ENCODE results near the gene S100A13.

The S100A13 gene

GRCh38 chr1:153626477-153626903 is 815 bp downstream of the S100A13 start:
- DNase-seq (ENCODE audit: low read depth): no peak

- DNase-seq (ENCODE audit: low read depth): no peak
These were observed 2.2 kb downstream of the S100A13 start for GRCh38 chr1:153624965-153625611.

- DNase-seq (ENCODE audit: low read depth): no peak
These were observed 4.2 kb downstream of the S100A13 start for GRCh38 chr1:153623101-153623500.

- no peak for DNase-seq (ENCODE audit: low read depth)
These were observed 8.1 kb downstream of the S100A13 start for GRCh38 chr1:153619171-153619570.

- DNase-seq (ENCODE audit: low read depth): no peak
These were observed 9.6 kb downstream of the S100A13 start for GRCh38 chr1:153617663-153618062.

GRCh38 chr1:153616917-153617311 is 10.4 kb downstream of the S100A13 start:
- no peak for DNase-seq (ENCODE audit: low read depth)

- DNase-seq (ENCODE audit: low read depth): no peak
These were observed 11.0 kb downstream of the S100A13 start, which contains the start of gene S100A14 for GRCh38 chr1:153616144-153616916. Gene S100A14, minus strand, starts transcription at chr1:153616325. Its CDS starts 467 bp downstream, at chr1:153615858.

- no peak for DNase-seq (ENCODE audit: low read depth)
These were observed 11.9 kb downstream of the S100A13 start for GRCh38 chr1:153615406-153615805.

GRCh38 chr1:153614906-153615305 is 12.4 kb downstream of the S100A13 start:
- DNase-seq (ENCODE audit: low read depth): no peak

GRCh38 chr1:153614189-153614900 is 13.0 kb downstream of the S100A13 start:
- no peak for DNase-seq (ENCODE audit: low read depth)

GRCh38 chr1:153613406-153613805 is 13.9 kb downstream of the S100A13 start:
- no peak for DNase-seq (ENCODE audit: low read depth)

- DNase-seq (ENCODE audit: low read depth): no peak
These were observed 14.5 kb downstream of the S100A13 start, which contains the start of gene S100A16 for GRCh38 chr1:153612755-153613331. Gene S100A16, minus strand, starts transcription at chr1:153613137. Its CDS starts 4,986 bp downstream, at chr1:153608151.

- DNase-seq (ENCODE audit: low read depth): no peak
These were observed 15.1 kb downstream of the S100A13 start for GRCh38 chr1:153612111-153612754.

GRCh38 chr1:153611356-153611755 is 15.9 kb downstream of the S100A13 start:
- no peak for DNase-seq (ENCODE audit: low read depth)

- no peak for DNase-seq (ENCODE audit: low read depth)
These were observed 16.4 kb downstream of the S100A13 start for GRCh38 chr1:153610811-153611301.

- no peak for DNase-seq (ENCODE audit: low read depth)
These were observed 17.0 kb downstream of the S100A13 start for GRCh38 chr1:153610334-153610733.

GRCh38 chr1:153609585-153609907 is 17.8 kb downstream of the S100A13 start:
- no peak for DNase-seq (ENCODE audit: low read depth)

GRCh38 chr1:153608742-153609584 is 18.3 kb downstream of the S100A13 start:
- peak; percentile 97 for DNase-seq (ENCODE audit: low read depth)

- DNase-seq (ENCODE audit: low read depth): no peak
These were observed 19.1 kb downstream of the S100A13 start for GRCh38 chr1:153608089-153608682.

- DNase-seq (ENCODE audit: low read depth): no peak
These were observed 19.9 kb downstream of the S100A13 start for GRCh38 chr1:153607381-153607780.
